ENCODE data around the gene CPZ. TPM values are rescaled to one million over a fixed set of nuclear protein-coding genes. Genes with fewer than 3 reads are reported as not detected.
"Not testable (repeated sequence)": the region's sequence is repeated elsewhere in the genome, so short reads cannot be mapped to it uniquely, and the experiment has no call there.

Gene CPZ
- polyA plus RNA-seq, 1 donor (not counting 4 experiments of a cell fraction or from before 2014, with no cell fraction given) = not detected

DNA sequence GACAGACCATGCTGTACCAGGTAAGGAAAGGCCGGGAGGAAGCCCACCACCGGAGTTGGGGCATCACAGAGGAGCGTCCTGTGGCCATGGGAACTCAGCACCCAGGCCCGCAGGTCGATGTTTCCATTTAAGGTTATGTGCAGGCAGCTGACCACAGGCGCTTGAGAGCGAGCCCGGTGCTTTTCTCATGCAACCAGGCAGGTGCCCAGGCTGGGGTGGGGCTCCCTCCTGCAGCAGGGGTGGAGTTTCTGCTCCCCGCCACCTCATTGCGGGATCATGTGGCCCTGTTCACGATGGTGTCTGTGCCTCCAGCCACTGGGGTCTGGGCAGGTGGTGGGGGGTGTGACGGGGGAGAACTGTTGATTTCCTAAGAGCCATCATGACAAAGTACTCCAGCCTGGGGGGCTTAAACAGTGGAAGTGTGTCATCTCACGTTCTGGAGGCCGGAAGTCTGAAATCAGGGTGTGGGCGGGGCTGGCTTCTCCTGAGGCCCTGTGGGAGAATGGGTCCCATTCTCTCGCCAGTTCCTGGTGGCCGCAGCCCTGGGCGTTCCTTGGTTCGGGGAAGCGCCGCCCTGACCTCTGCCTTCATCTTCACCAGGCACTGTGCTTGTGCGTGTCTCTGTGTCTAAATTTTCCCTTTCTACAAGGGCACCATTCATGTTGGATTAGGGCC, 60.9 kb downstream of the CPZ start:
- Histone ChIP-seq H3K9ac (ENCODE audit: control insufficient read depth, extremely low read depth, insufficient read depth, low read length) (no peak overlapping the region), H3K4me1 (ENCODE audit: control insufficient read depth, extremely low read depth, insufficient read depth, low read length) (no peaks in the 10 kb centered on the region), H3K27ac (ENCODE audit: control insufficient read depth, insufficient read depth, low read length) (no peak overlapping the region), H3K27me3 (ENCODE audit: control insufficient read depth, extremely low read depth, insufficient read depth, low read length) (no peaks in the 10 kb centered on the region), H3K9me3 (ENCODE audit: control insufficient read depth, low read depth, low read length) (no peaks in the 10 kb centered on the region), H3K4me2 (ENCODE audit: control insufficient read depth, extremely low read depth, insufficient read depth, low read depth, low read length) (no peak overlapping the region), H3K4me3 (ENCODE audit: control insufficient read depth in 2 of 3, extremely low read depth in 1 of 3, insufficient read depth in 2 of 3, low read depth in 1 of 3, low read length in 3 of 3) (no peak overlapping the region), H2AFZ (ENCODE audit: control insufficient read depth, low read length) (no peak overlapping the region), H3K79me2 (ENCODE audit: control insufficient read depth, insufficient read depth, low read length) (no peaks in the 10 kb centered on the region), H4K20me1 (ENCODE audit: control insufficient read depth, extremely low read depth, insufficient read depth, low read length) (no peaks in the 10 kb centered on the region), H3K9me1 (ENCODE audit: control insufficient read depth, extremely low read depth, insufficient read depth, low read length) (no peaks in the 10 kb centered on the region), H3K36me3 (ENCODE audit: control insufficient read depth in 2 of 2, extremely low read depth in 1 of 2, insufficient read depth in 2 of 2, low read length in 2 of 2) (no peaks in the 10 kb centered on the region)
- DNase-seq (ENCODE audit: low read depth, low spot score) (no peak), FAIRE-seq (no peak)
- dilution Hi-C loops (cut with MboI; ENCODE audit: extremely low pct_ligation_motif_present, low sequenced_read_pairs) = no loop called here
- no peak for TF ChIP-seq EZH2 (IDR thresholded peaks at IDR 0.05; ENCODE audit: low read length)
- TF ChIP-seq, protein P1, sequence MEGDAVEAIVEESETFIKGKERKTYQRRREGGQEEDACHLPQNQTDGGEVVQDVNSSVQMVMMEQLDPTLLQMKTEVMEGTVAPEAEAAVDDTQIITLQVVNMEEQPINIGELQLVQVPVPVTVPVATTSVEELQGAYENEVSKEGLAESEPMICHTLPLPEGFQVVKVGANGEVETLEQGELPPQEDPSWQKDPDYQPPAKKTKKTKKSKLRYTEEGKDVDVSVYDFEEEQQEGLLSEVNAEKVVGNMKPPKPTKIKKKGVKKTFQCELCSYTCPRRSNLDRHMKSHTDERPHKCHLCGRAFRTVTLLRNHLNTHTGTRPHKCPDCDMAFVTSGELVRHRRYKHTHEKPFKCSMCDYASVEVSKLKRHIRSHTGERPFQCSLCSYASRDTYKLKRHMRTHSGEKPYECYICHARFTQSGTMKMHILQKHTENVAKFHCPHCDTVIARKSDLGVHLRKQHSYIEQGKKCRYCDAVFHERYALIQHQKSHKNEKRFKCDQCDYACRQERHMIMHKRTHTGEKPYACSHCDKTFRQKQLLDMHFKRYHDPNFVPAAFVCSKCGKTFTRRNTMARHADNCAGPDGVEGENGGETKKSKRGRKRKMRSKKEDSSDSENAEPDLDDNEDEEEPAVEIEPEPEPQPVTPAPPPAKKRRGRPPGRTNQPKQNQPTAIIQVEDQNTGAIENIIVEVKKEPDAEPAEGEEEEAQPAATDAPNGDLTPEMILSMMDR (optimal IDR thresholded peaks at IDR 0.05 in 1 of 3, IDR thresholded peaks at IDR 0.05 in 1 of 3, conservative IDR thresholded peaks at IDR 0.05 in 1 of 3; ENCODE audit: extremely low read depth in 1 of 3, insufficient read depth in 2 of 3, low read length in 3 of 3) = no peak

DNA sequence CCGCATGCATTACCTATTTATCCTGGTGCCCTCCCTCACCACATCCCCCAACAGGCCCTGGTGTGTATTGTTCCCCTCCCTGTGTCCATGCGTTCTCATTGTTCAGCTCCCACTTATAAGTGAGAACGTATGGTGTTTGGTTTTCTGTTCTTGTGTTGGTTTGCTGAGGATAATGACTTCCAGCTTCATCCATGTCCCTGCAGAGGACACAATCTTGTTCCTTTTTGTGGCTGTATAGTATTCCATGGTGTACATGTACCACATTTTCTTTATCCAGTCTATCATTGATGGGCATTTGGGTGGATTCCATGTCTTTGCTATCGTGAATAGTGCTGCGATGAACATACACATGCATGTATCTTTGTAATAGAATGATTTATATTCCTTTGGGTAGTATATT, 61.6 kb downstream of the CPZ start:
- H3K9ac ChIP-seq (ENCODE audit: control insufficient read depth, extremely low read depth, insufficient read depth, low read length); H3K4me3 ChIP-seq (ENCODE audit: control insufficient read depth in 2 of 3, extremely low read depth in 1 of 3, insufficient read depth in 2 of 3, low read depth in 1 of 3, low read length in 3 of 3); H3K4me2 ChIP-seq (ENCODE audit: control insufficient read depth, extremely low read depth, insufficient read depth, low read depth, low read length); dilution Hi-C loops (cut with MboI; ENCODE audit: extremely low pct_ligation_motif_present, low sequenced_read_pairs); DNase-seq (ENCODE audit: low read depth, low spot score); H3K36me3 ChIP-seq (ENCODE audit: control insufficient read depth in 2 of 2, extremely low read depth in 1 of 2, insufficient read depth in 2 of 2, low read length in 2 of 2); H3K27me3 ChIP-seq (ENCODE audit: control insufficient read depth, extremely low read depth, insufficient read depth, low read length); H2AFZ ChIP-seq (ENCODE audit: control insufficient read depth, low read length); H4K20me1 ChIP-seq (ENCODE audit: control insufficient read depth, extremely low read depth, insufficient read depth, low read length); FAIRE-seq; H3K27ac ChIP-seq (ENCODE audit: control insufficient read depth, insufficient read depth, low read length); H3K9me3 ChIP-seq (ENCODE audit: control insufficient read depth, low read depth, low read length); H3K4me1 ChIP-seq (ENCODE audit: control insufficient read depth, extremely low read depth, insufficient read depth, low read length); H3K9me1 ChIP-seq (ENCODE audit: control insufficient read depth, extremely low read depth, insufficient read depth, low read length); H3K79me2 ChIP-seq (ENCODE audit: control insufficient read depth, insufficient read depth, low read length): not testable (repeated sequence)
